GF-D8 (cell line): Measurements from ENCODE around the gene USP6NL.
A peak's percentile ranks its signal among the peaks of the same experiment; 100 is the strongest.

Experiments
- DNase-seq: peaks from one replicate; lab custom pipeline; 2025; lab: John Stamatoyannopoulos, UW

USP6NL gene

DNA sequence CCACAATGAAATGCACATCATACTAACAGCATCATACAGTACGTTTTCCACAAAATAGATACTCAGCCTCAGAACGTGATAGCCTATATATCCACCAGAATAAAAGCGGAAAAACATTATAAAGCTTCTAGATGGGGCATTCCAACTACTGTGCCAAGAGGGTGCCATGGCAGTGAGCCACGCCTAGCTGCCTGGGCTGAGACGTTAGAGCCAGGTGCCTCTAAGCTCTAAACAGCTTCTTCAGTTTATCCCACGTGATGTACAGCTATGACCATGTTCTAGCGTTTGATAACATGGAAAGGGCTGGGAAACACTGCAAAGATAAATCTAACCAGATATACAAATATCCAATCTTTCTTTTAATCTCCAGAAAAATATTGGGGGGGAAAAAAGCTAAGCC lies 17.8 kb downstream of the USP6NL start:
- no peak for DNase-seq

DNA sequence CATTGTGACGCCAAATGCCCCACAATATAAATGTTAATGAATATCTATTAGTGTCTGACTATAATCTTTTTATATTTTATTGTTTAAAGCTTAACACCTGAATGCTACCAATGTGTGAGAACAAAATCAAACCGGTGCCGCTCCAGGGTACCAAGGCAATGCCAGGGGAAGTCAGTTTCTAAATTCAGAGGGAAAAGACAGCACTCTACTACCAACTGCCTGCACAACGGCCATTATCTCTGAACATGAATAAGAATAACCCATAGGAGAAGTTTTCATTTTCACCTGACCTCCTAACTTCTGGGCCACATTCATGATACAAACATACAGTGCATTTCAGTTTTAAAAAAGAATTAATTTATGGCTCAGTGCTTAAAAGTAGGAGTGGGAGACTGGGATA lies 21.7 kb downstream of the USP6NL start:
- no peak for DNase-seq

GRCh38 chr10:11588873-11589574 lies 22.4 kb downstream of the USP6NL start:
- DNase-seq = no peak

- DNase-seq = no peak
These were observed 23.7 kb downstream of the USP6NL start for GRCh38 chr10:11587722-11588259.

DNA sequence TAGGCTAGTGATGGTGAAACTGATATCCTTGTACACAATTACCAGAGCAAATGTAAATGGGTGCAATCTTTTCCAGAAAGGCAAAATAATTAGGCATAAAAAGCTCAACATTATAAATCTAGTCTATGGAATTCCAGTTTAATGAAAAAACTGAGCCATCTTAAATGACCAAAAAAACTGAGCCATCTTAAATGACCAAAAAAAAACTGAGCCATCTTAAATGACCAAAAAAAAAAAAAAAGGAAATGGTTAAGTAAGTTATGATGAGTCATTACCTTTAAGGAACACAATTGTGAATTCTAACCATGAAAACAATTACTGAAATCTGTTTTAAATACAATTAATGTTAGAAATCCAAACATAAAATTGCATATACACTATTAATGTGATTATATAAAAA lies 25.3 kb downstream of the USP6NL start:
- peak; percentile 34 for DNase-seq

- no peak for DNase-seq
These were observed 30.2 kb downstream of the USP6NL start for GRCh38 chr10:11581213-11581612.

DNA sequence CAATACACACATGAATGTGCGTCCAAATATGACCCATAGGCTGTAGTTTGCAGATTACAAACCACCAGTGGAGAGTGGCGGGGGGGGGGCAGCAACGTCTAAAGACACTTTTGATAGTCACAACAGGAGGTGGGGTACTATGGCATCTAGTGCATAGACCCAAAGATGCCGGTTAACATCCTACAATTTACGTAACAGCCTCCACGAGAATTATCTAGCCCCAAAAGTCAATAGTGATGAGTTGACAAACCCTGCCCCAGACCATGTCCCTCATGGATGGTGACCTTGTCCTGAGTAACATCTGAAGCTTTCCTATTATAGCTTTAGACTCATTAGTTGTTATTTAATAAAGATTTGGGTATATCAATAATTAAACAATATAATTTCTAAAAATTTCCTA lies 31.6 kb downstream of the USP6NL start:
- no peak for DNase-seq

DNA sequence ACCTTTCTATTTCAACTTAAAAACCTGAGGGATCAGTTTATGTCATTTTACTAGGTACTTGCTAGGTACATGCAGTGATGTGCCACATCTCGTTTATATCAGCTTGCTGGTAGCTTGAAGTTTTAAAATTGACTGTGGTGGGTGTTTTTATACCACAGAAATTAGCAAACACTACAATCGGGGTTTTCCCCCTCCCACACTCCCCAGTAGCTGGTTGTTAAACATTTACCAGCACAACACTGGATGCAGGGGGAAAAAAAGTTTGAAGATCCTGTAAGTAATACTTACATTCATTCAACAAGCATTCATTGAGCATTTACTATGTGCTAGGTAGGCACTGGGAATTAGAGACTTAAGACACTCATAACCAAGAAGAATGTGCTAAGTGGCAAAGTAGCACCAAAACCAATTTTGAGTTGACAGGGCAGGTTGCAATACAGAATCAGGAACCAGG lies 32.6 kb downstream of the USP6NL start:
- DNase-seq = no peak

DNA sequence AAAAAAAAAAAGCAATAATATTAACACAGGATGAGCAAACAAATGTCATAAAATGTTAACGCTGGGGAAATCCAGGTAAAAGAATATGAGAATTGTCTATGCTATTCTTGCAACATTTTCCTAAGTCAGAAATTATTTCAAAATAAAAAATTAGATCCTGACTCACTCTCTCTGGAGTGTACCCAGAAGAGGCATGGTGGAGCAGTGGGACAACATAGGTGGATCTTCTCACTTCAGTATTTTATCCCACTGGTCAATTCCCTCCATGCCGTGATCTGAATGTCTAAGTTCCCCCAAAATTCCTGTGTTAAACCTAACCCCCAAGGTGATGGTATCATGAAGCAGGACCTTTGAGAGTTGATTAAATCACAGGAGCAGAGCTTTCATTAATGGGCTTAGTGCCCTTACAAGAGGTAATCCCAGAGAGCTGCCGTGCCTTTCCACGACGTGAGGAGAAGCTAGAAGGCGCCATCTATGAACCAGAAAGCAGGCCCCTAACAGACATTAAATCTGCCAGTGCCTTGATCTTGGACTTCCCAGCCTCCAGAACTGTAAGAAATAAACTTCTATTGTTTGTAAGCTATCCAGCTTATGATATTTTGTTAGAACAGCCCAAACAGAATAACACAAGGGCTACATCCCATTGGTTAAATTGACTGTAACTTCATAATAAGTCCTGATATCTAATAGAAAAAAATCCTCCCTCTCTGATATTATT lies 35.2 kb downstream of the USP6NL start:
- DNase-seq = no peak

DNA sequence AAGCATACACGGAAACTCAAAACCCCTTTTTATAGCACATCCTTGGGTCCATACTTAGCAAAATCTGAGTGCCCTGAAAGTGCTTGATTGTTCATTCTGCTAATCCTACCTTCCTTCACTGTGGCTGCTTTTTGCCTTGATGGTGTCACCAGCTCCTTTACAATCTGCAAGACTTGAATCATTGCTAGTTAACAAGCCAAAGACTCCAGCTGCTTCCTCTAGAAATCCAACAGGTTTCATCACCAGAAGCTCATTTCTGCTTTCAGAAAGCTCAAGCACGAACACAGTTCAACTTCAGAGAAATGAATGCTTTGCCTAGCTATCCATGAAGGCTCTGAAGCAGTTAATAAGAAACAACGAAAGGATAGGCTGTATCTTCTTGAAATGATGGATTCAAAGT lies 38.0 kb downstream of the USP6NL start:
- peak; percentile 81 for DNase-seq

DNA sequence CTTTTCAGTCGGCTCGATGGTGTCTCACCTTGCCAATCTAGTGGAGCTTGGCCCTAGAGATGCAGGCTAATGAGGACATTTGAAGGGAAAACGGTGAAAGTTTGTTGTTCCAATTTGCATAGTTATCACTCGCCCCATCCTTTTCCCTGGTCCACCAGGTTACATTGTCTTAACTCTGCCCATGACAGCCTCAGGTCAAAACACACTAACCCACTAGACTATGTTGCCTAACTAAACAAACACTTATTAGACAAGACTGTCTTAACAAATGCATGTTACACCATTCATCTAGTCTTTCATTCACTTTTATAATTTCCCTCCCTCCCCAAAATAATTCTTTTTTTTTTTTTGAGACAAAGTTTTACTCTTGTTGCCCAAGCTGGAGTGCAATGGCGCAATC lies 40.7 kb downstream of the USP6NL start:
- no peak for DNase-seq

DNA sequence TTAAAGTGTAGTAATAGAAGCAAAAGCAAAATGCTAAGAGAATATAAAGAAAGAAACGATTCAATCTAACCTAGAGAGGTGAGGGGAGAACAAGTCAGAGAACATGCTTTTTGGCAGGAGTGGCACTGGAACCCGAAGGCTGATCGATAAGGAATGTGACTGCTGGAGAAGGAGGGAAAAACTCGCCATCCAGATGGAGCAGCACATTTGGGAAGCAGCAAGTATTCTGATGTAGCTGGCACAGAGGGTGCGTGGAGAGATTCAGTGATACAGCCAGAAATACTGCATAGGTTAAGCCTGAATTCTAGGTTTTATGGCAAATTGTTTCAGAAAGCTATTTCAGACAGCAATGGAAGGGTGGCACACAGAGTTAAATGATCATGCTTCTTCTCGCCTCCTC lies 42.0 kb downstream of the USP6NL start:
- DNase-seq = no peak

DNA sequence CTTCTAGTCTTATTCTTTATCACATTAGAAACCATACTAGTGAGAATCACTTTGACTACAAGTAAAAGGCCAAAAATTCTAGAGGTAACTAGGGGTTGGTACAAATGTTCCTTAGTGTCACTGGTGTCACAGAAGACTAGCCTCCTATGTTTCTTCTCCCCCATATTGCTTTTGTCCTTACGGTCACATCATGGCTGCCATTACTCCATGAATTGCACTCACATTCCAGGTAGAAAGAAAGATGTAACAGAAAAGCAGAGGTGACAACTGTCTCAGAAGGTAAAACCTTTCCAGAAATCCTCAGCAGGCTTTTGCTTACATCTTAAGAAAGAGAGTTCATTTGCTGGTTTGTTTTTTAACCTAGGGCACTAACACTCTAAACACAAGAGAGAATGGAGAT lies 42.9 kb downstream of the USP6NL start:
- no peak for DNase-seq

DNA sequence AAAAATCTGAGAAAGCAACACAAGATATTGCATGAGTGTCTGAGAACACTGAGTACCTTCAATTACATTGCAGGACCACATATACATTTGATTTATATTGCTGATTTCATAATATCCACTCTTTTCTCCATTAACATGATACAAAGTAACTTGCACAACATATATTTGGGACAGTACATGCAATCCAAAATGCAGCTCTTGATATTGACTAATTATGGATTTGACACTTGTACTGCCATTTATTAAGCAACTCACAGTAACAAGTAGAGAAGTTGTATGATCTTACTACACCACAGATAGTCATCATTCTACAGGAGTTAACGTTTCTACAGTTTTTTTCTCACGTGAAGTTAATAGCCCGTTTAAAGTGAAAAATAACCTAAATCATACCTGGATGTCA lies 46.7 kb downstream of the USP6NL start:
- DNase-seq = no peak

DNA sequence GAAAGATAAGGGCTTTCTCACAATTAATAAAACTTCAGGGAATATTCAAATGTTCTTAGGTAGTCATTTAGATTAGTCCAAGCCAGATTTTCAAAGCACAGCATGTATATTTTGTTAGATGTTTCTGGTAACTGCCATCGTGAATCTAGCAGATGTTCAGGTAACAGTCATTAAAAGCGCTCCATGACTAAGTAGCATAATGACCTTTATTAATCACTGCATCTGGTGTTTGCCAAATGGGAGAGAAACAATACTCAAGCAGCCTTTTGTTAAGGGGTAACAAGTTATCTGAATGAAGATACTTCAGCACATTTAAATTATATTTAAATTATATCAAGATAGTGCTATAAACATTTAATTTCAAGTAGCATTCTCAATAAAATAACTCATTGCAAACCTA lies 47.5 kb downstream of the USP6NL start:
- DNase-seq = no peak

GRCh38 chr10:11562888-11563287 lies 48.6 kb downstream of the USP6NL start:
- DNase-seq = no peak

- peak; percentile 76 for DNase-seq
These were observed 51.3 kb downstream of the USP6NL start for GRCh38 chr10:11560076-11560709.

DNA sequence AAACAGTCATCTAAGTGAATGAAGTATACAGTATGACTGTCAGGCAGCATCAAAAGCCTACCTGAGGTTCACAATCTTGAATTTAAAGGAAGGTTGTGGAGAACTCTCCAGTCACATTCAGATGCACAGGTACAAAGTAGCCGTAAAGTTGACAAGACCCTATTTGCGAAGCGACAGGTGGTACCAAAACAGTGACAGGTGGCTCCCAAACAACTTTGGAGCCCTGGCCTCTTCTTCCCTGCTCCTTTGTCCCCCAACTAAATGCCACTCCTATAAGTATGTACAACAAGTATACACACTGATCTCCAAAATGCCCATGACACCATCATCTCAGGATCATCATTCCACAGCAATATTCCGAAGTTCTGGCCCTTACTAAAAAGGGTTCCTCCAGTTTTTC lies 53.5 kb downstream of the USP6NL start:
- no peak for DNase-seq

GRCh38 chr10:11557513-11557912 lies 53.9 kb downstream of the USP6NL start:
- DNase-seq = no peak

DNA sequence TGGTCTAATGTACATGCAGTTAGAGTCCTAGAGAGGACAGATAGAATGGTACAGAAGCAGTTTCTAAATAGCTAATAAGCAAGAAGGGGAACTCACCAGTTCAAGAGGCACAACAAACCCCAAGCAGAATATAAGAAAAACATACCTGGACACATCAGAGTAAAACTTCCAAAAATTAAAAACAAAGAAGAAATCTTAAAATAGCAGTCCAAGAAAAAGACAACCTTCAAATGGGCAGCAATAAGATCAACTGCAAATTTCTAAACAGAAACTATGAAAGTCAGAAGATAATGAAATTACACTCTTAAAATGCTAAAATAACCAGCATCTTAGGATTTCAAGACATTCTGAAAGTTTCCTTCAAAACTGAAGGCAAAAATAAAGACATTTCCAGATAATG lies 55.9 kb downstream of the USP6NL start:
- no peak for DNase-seq

- no peak for DNase-seq
These were observed 57.6 kb downstream of the USP6NL start for GRCh38 chr10:11553773-11554381.

- DNase-seq = no peak
These were observed 59.4 kb downstream of the USP6NL start for GRCh38 chr10:11551916-11552602.
